HG03139 (cell line): ENCODE data around the gene NAIP.
"Not testable (repeated sequence)": the region's sequence is repeated elsewhere in the genome, so short reads cannot be mapped to it uniquely, and the experiment has no call there.

Source experiments
- ATAC-seq: cut with Tn5 transposase; IDR thresholded peaks from one replicate; pipeline ENCODE4 v1.9.1; 2021; ENCODE audit not compliant: unreplicated experiment

NAIP gene

GRCh38 chr5:71025289-71025953 lies at the start of gene NAIP:
NAIP (minus strand) TSS chr5:71025339; CDS start chr5:71012915, 12,424 bp downstream.
- ATAC-seq: not testable (repeated sequence)

- peak; percentile 97 for ATAC-seq
These were observed 42.3 kb upstream of the NAIP start, which contains the start of gene GTF2H2 for GRCh38 chr5:71067262-71067928. GTF2H2 (minus strand) TSS chr5:71067676; CDS start chr5:71062763, 4,913 bp downstream.

- ATAC-seq: not testable (repeated sequence)
These were observed 36.2 kb upstream of the NAIP start for GRCh38 chr5:71061322-71061721.

- ATAC-seq: not testable (repeated sequence)
These were observed 34.3 kb upstream of the NAIP start for GRCh38 chr5:71059426-71059825.

GRCh38 chr5:71044808-71045207 lies 19.7 kb upstream of the NAIP start:
- not testable (repeated sequence) for ATAC-seq

- ATAC-seq: not testable (repeated sequence)
These were observed 19.0 kb upstream of the NAIP start for GRCh38 chr5:71044128-71044527.

- ATAC-seq: not testable (repeated sequence)
These were observed 6.1 kb upstream of the NAIP start for GRCh38 chr5:71031046-71031776.

- ATAC-seq: not testable (repeated sequence)
These were observed 4.5 kb downstream of the NAIP start for GRCh38 chr5:71020643-71021042.

- not testable (repeated sequence) for ATAC-seq
These were observed 6.6 kb downstream of the NAIP start for GRCh38 chr5:71018376-71019005.

GRCh38 chr5:71014176-71014575 lies 11.0 kb downstream of the NAIP start:
- ATAC-seq: no peak

GRCh38 chr5:71013575-71013974 lies 11.6 kb downstream of the NAIP start:
- no peak for ATAC-seq

- ATAC-seq: no peak
These were observed 13.8 kb downstream of the NAIP start for GRCh38 chr5:71011194-71011792.

- ATAC-seq: not testable (repeated sequence)
These were observed 18.2 kb downstream of the NAIP start for GRCh38 chr5:71006983-71007382.

GRCh38 chr5:70984882-70985281 lies 40.3 kb downstream of the NAIP start:
- not testable (repeated sequence) for ATAC-seq

- not testable (repeated sequence) for ATAC-seq
These were observed 57.9 kb downstream of the NAIP start for GRCh38 chr5:70967220-70967619.

- not testable (repeated sequence) for ATAC-seq
These were observed 60.6 kb downstream of the NAIP start for GRCh38 chr5:70964531-70964930.

GRCh38 chr5:70953068-70953467 lies 72.1 kb downstream of the NAIP start:
- ATAC-seq: not testable (repeated sequence)

GRCh38 chr5:70932560-70932959 lies 92.6 kb downstream of the NAIP start:
- not testable (repeated sequence) for ATAC-seq

GRCh38 chr5:70931709-70932368 lies 93.3 kb downstream of the NAIP start:
- ATAC-seq: not testable (repeated sequence)

- ATAC-seq: not testable (repeated sequence)
These were observed 100.0 kb downstream of the NAIP start for GRCh38 chr5:70925211-70925562.
